Measurements from ENCODE around the gene RSF1.

The RSF1 gene

DNA sequence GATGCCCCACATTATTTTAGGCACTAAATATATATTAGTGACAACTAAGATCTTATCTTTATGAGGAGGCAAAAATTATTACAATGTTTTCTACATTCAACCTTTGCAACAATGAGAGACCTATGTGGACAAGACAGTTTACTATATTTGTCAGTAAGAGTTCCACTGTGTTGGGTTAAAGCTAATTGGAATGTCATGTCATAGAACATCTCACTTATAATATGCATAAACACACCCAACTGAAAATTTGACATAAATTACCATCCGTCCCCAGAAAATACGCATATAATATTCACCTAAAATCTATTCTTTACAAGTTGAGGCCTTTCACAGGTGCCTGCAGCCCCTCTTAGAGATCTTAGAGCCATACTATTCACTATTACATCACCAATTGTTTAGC lies 84.0 kb downstream of the RSF1 start:
- H3K36me3 ChIP-seq (ENCODE audit: insufficient read depth, low read depth, low read length) = peaks cover 70% of the 10 kb centered on the region

DNA sequence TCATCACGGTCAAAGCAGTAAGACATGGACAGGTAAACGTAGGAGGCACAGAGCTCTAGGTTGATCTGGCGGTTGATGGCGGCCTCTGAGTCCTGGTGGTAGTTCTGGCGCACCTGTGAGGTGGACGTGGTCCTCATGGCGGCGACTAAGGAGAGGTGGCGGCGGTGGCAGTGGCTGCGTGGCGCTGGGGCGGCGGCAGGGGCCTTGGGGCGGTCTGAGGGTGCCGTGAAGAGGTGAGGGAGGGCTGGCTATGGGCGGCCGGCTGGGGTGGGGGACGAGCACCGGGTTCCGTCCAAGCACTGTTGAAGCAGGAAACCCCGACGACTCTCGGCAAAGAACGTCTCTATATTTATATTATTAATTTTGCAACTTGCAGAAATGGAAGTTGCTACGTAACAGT lies 85.6 kb downstream of the RSF1 start:
- Histone ChIP-seq H3K4me1 (ENCODE audit: insufficient read depth, low read length) (no peaks in the 10 kb centered on the region), H3K36me3 (ENCODE audit: insufficient read depth, low read depth, low read length) (peaks cover 73% of the 10 kb centered on the region), H3K27me3 (ENCODE audit: insufficient read depth, low read length) (no peaks in the 10 kb centered on the region), H3K27ac (ENCODE audit: low read length) (no peak overlapping the region), H3K9me3 (ENCODE audit: insufficient read depth, low read depth, low read length) (peaks cover 23% of the 10 kb centered on the region), H3K4me3 (ENCODE audit: low read length) (no peak overlapping the region), H3K9ac (ENCODE audit: low read depth, low read length) (no peak overlapping the region)

More for the DNA sequence above, 84.0 kb downstream of the RSF1 start:
- Histone ChIP-seq H3K27ac (ENCODE audit: low read length) (no peak overlapping the region), H3K4me1 (ENCODE audit: insufficient read depth, low read length) (no peaks in the 10 kb centered on the region), H3K4me3 (ENCODE audit: low read length) (no peak overlapping the region), H3K9me3 (ENCODE audit: insufficient read depth, low read depth, low read length) (peaks cover 10% of the 10 kb centered on the region), H3K27me3 (ENCODE audit: insufficient read depth, low read length) (no peaks in the 10 kb centered on the region), H3K9ac (ENCODE audit: low read depth, low read length) (no peak overlapping the region)

DNA sequence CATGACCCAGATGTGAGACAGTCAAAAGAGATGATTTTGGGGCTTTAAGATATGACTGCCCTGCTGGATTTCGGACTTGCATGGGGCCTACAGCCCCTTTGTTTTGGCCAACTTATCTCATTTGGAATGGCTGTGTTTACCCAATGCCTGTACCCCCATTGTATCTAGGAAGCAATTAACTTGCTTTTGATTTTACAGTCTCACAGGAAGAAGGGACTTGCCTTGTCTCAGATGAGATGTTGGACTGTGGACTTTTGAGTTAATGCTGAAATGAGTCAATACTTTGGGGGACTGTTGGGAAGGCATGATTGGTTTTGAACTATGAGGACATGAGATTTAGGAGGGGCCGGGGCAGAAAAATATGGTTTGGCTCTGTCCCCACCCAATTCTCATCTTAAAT lies 88.4 kb downstream of the RSF1 start:
- Histone ChIP-seq H3K9me3 (ENCODE audit: insufficient read depth, low read depth, low read length) (peaks cover 23% of the 10 kb centered on the region), H3K9ac (ENCODE audit: low read depth, low read length) (no peak overlapping the region), H3K27ac (ENCODE audit: low read length) (no peak overlapping the region), H3K27me3 (ENCODE audit: insufficient read depth, low read length) (no peaks in the 10 kb centered on the region), H3K4me3 (ENCODE audit: low read length) (no peak overlapping the region), H3K4me1 (ENCODE audit: insufficient read depth, low read length) (no peaks in the 10 kb centered on the region), H3K36me3 (ENCODE audit: insufficient read depth, low read depth, low read length) (peaks cover 49% of the 10 kb centered on the region)

DNA sequence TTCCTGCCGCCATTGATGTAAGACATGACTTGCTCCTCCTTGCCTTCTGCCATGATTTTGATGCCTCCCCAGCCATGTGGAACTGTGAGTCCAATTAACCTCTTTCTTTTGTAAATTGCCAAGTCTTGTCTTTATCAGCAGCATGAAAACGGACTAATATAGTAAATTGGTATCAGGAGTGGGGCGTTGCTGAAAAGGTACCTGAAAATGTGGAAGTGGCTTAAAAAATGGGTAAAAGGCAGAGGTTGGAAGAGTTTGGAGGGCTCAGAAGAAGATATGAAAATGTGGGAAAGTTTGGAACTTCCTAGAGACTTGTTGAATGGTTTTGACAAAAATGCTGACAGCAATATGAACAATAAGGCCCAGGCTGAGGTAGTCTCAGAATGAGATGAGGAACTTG lies 89.7 kb downstream of the RSF1 start:
- H3K27ac ChIP-seq (ENCODE audit: low read length) = no peak overlapping the region
- H3K27me3 ChIP-seq (ENCODE audit: insufficient read depth, low read length) = no peaks in the 10 kb centered on the region
- no peak overlapping the region for H3K4me3 ChIP-seq (ENCODE audit: low read length)
- peaks cover 23% of the 10 kb centered on the region for H3K9me3 ChIP-seq (ENCODE audit: insufficient read depth, low read depth, low read length)
- H3K36me3 ChIP-seq (ENCODE audit: insufficient read depth, low read depth, low read length) = peaks cover 38% of the 10 kb centered on the region
- no peaks in the 10 kb centered on the region for H3K4me1 ChIP-seq (ENCODE audit: insufficient read depth, low read length)
- H3K9ac ChIP-seq (ENCODE audit: low read depth, low read length) = no peak overlapping the region

DNA sequence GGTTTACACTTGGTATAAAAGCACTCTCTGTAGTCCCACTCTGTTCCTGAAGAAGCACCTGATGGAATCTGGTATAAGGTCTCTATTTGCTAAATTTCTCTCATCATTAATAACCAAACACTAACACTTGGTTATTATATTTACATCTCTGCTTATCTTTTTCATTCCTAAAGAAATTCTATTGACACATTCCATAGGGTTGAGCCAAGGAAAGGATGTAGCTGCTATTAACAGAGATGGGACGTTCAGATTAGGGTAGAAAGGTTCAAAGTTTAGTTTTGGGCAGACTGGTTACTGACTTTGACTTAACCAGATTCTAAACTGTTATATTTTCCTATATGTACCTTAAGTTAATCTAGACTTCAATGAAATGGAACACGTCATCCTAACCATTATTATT lies 91.5 kb downstream of the RSF1 start:
- Histone ChIP-seq H3K4me1 (ENCODE audit: insufficient read depth, low read length) (no peaks in the 10 kb centered on the region), H3K36me3 (ENCODE audit: insufficient read depth, low read depth, low read length) (peaks cover 43% of the 10 kb centered on the region)

DNA sequence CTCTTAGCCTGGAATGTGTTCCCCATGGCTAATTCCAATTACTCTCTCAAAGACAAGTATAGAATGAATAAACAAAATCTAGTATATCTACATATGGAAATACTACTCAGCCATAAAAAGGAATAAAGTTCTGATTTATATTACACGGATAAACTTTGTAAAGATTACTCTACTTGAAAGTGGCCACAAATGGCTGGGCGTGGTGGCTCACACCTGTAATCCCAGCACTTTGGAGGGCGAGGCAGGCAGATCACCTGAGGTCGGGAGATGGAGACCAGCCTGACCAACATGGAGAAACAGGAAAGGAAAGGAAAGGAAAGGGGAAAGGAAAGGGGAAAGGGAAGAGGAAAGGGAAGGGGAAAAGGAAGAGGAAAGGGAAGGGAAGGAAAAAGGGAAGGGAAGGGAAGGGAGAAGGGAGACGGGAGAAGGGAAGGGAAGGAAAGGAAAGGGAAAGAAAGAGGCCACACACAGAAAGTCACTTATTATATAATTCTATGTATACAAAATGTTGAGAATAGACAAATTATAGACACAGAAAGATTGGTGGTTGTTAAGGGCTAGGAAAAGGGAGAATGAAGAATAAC lies 92.2 kb downstream of the RSF1 start:
- peaks cover 48% of the 10 kb centered on the region for H3K36me3 ChIP-seq (ENCODE audit: insufficient read depth, low read depth, low read length)

More for the DNA sequence above, 91.5 kb downstream of the RSF1 start:
- Histone ChIP-seq H3K9me3 (ENCODE audit: insufficient read depth, low read depth, low read length) (peaks cover 23% of the 10 kb centered on the region), H3K4me3 (ENCODE audit: low read length) (no peak overlapping the region), H3K27me3 (ENCODE audit: insufficient read depth, low read length) (no peaks in the 10 kb centered on the region), H3K27ac (ENCODE audit: low read length) (no peak overlapping the region), H3K9ac (ENCODE audit: low read depth, low read length) (no peak overlapping the region)

DNA sequence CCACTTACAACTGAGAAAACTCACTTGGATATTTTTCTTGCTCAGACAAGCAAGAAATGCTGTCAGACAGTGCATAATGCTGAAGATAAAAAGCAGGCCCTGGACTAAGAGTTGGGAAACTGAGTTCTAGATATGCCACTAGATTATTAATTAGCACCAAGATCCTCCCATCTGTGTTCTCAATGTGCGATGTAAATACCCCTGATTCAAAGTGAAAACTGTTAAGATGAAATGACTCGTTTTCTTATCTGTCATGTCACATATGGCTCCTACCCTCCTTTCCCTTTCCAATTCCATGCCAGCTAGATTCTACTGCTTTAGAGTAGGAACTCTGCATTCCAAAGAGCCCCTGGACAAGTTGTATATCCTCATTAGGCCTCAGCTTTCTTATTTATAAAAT lies 94.0 kb downstream of the RSF1 start:
- H3K4me3 ChIP-seq (ENCODE audit: low read length) = no peak overlapping the region
- no peaks in the 10 kb centered on the region for H3K4me1 ChIP-seq (ENCODE audit: insufficient read depth, low read length)
- no peaks in the 10 kb centered on the region for H3K27me3 ChIP-seq (ENCODE audit: insufficient read depth, low read length)
- no peak overlapping the region for H3K9ac ChIP-seq (ENCODE audit: low read depth, low read length)
- no peak overlapping the region for H3K27ac ChIP-seq (ENCODE audit: low read length)
- H3K9me3 ChIP-seq (ENCODE audit: insufficient read depth, low read depth, low read length) = peaks cover 14% of the 10 kb centered on the region
- peaks cover 55% of the 10 kb centered on the region for H3K36me3 ChIP-seq (ENCODE audit: insufficient read depth, low read depth, low read length)

More for the DNA sequence above, 92.2 kb downstream of the RSF1 start:
- H3K9ac ChIP-seq (ENCODE audit: low read depth, low read length) = no peak overlapping the region
- no peak overlapping the region for H3K4me3 ChIP-seq (ENCODE audit: low read length)
- H3K4me1 ChIP-seq (ENCODE audit: insufficient read depth, low read length) = no peaks in the 10 kb centered on the region
- H3K9me3 ChIP-seq (ENCODE audit: insufficient read depth, low read depth, low read length) = peaks cover 23% of the 10 kb centered on the region
- H3K27me3 ChIP-seq (ENCODE audit: insufficient read depth, low read length) = no peaks in the 10 kb centered on the region
- no peak overlapping the region for H3K27ac ChIP-seq (ENCODE audit: low read length)

DNA sequence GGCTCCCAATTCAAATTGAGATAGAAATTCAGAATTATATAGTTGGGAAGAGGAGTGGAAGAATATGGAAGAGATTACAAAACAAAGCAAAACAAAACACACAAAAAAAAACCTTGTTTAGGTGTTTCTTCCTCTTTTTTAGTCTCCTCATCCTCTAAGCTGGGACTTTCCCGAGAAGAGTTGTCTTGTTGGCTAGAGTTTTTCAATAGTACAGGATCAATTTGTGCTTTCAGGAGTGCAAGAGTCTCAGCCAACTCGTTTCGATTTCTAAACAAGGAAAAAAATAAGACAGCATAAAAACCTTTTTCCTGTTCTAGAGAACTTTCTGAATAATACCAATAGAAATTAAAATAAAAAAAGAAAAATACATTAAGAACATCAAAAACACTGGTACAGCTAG lies 95.1 kb downstream of the RSF1 start:
- Histone ChIP-seq H3K4me3 (ENCODE audit: low read length) (no peak overlapping the region), H3K9ac (ENCODE audit: low read depth, low read length) (no peak overlapping the region), H3K4me1 (ENCODE audit: insufficient read depth, low read length) (no peaks in the 10 kb centered on the region), H3K27me3 (ENCODE audit: insufficient read depth, low read length) (no peaks in the 10 kb centered on the region), H3K9me3 (ENCODE audit: insufficient read depth, low read depth, low read length) (peaks cover 3% of the 10 kb centered on the region), H3K27ac (ENCODE audit: low read length) (no peak overlapping the region), H3K36me3 (ENCODE audit: insufficient read depth, low read depth, low read length) (peaks cover 51% of the 10 kb centered on the region)

DNA sequence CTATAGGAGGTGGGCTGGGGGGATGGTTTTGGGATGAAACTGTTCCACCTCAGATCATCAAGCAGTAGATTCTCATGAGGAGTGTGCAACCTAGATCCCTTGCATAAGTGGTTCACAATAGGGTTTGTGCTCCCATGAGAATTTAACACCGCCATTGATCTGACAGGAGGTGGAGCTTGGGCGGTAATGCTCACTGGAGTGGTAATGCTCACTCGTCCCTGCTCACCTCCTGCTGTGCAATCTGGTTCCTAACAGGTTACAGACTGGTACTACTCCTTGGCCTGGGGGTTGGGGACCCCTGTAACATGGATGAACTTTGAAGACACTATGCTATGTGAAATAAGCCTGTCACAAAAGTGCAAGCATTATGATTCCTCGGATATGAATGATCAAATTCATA lies 95.9 kb downstream of the RSF1 start:
- H3K4me3 ChIP-seq (ENCODE audit: low read length) = no peak overlapping the region
- no peak overlapping the region for H3K27ac ChIP-seq (ENCODE audit: low read length)
- H3K27me3 ChIP-seq (ENCODE audit: insufficient read depth, low read length) = no peaks in the 10 kb centered on the region
- H3K9ac ChIP-seq (ENCODE audit: low read depth, low read length) = no peak overlapping the region
- peaks cover 57% of the 10 kb centered on the region for H3K36me3 ChIP-seq (ENCODE audit: insufficient read depth, low read depth, low read length)
- no peaks in the 10 kb centered on the region for H3K4me1 ChIP-seq (ENCODE audit: insufficient read depth, low read length)
- no peaks in the 10 kb centered on the region for H3K9me3 ChIP-seq (ENCODE audit: insufficient read depth, low read depth, low read length)

DNA sequence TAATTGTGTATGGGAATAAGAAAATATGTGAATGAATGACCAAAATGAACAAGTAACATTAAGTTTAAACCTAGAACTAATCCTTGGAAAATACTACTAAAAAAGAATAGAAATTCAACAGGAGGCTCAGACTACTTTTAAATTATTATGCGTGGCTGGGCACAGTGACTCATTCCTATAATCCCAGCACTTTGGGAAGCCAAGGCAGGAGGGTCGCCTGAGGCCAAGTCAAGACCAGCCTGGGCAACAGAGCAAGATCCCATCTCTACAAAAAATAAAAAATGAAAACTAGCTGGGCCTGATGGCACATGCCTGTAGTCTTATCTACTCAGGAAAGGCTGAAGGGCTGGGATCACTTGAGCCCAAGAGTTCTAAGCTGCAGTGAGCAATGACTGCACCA lies 97.5 kb downstream of the RSF1 start:
- peaks cover 62% of the 10 kb centered on the region for H3K36me3 ChIP-seq (ENCODE audit: insufficient read depth, low read depth, low read length)

DNA sequence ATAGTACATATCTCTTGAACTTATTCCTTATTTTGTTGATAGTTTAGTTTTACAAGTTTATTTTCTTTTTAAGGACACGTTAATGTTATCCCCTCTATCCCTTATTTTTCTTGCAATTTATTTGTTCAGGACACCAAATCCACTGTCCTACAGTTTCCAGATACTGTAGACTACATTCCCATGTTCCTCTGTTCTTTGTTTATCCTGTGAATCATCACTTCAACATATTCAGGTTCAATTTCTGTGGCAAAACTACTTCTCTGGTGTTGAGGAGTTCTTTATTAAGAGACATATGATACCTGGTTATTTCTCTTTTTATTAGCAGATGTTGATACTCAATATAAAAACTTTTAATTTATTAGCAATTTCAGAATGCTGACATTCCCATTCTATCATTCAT lies 110.2 kb downstream of the RSF1 start:
- H3K36me3 ChIP-seq (ENCODE audit: insufficient read depth, low read depth, low read length) = peaks cover 6% of the 10 kb centered on the region; the same call in 1 of the 2 replicates
- H3K4me1 ChIP-seq (ENCODE audit: insufficient read depth, low read length) = no peaks in the 10 kb centered on the region; the same call in 1 of the 2 replicates
- H3K27ac ChIP-seq (ENCODE audit: low read length) = no peak overlapping the region
- no peaks in the 10 kb centered on the region for H3K9me3 ChIP-seq (ENCODE audit: insufficient read depth, low read depth, low read length)
- H3K27me3 ChIP-seq (ENCODE audit: insufficient read depth, low read length) = no peaks in the 10 kb centered on the region
- H3K9ac ChIP-seq (ENCODE audit: low read depth, low read length) = no peak overlapping the region
- H3K4me3 ChIP-seq (ENCODE audit: low read length) = no peak overlapping the region

More for the DNA sequence above, 97.5 kb downstream of the RSF1 start:
- Histone ChIP-seq H3K27me3 (ENCODE audit: insufficient read depth, low read length) (no peaks in the 10 kb centered on the region), H3K4me3 (ENCODE audit: low read length) (no peak overlapping the region), H3K9ac (ENCODE audit: low read depth, low read length) (no peak overlapping the region), H3K4me1 (ENCODE audit: insufficient read depth, low read length) (no peaks in the 10 kb centered on the region), H3K9me3 (ENCODE audit: insufficient read depth, low read depth, low read length) (no peaks in the 10 kb centered on the region), H3K27ac (ENCODE audit: low read length) (no peak overlapping the region)

DNA sequence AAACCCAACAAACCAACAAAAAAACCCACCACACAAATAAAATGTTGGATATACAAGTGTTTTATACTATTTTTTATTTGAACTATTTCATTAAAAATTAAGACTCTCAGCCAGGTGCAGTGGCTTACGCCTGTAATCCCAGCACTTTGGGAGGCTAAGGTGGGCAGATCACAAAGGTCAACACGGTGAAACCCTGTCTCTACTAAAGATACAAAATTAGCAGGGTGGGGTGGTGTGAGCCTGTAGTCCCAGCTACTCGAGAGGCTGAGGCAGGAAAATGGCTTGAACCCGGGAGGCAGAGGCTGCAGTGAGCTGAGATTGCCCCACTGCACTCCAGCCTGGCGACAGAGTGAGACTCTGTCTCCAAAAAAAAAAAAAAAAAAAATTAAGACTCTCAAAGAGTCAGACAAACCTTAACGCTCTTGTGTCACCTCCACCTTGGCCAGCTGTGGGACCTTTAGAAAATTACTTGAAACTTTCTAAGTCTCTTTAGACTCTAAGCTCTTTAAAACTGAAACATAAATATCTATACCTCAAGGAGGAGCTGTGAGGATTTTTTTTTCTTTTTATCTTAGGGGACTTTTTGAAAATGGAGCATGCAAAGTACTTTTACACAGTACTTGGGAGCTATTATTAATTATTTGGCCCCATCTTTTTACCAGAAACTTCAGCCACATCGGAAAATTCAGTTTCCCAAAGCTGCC lies 114.5 kb downstream of the RSF1 start:
- Histone ChIP-seq H3K9ac (ENCODE audit: low read depth, low read length) (no peak overlapping the region), H3K36me3 (ENCODE audit: insufficient read depth, low read depth, low read length) (peaks cover 29% of the 10 kb centered on the region), H3K27ac (ENCODE audit: low read length) (no peak overlapping the region), H3K4me3 (ENCODE audit: low read length) (no peak overlapping the region), H3K4me1 (ENCODE audit: insufficient read depth, low read length) (no peaks in the 10 kb centered on the region; the same call in 1 of the 2 replicates), H3K27me3 (ENCODE audit: insufficient read depth, low read length) (no peaks in the 10 kb centered on the region), H3K9me3 (ENCODE audit: insufficient read depth, low read depth, low read length) (no peaks in the 10 kb centered on the region)
